HPDE6-E6E7 (cell line): ENCODE results near the gene KLHL26.

Experiments
- DNase-seq: peaks from one replicate; pipeline ENCODE4 v3.0.0; 2011; ENCODE audit warnings: missing footprints; ENCODE audit errors: extremely low spot score

The KLHL26 gene

GRCh38 chr19:18612772-18613588 lies 23.8 kb upstream of the KLHL26 start, which contains the start of gene TMEM59L:
Gene TMEM59L, plus strand, starts transcription at chr19:18612870. Its CDS starts 89 bp downstream, at chr19:18612959.
- DNase-seq: no peak

GRCh38 chr19:18613589-18614234 lies 23.1 kb upstream of the KLHL26 start:
- DNase-seq: no peak

GRCh38 chr19:18616023-18616422 lies 20.8 kb upstream of the KLHL26 start:
- DNase-seq: no peak

GRCh38 chr19:18617562-18617961 lies 19.3 kb upstream of the KLHL26 start:
- no peak for DNase-seq

- DNase-seq: no peak
Observed at GRCh38 chr19:18618236-18618635, 18.6 kb upstream of the KLHL26 start.

- DNase-seq: no peak
Observed at GRCh38 chr19:18620311-18620710, 16.5 kb upstream of the KLHL26 start.

GRCh38 chr19:18620902-18621301 lies 15.9 kb upstream of the KLHL26 start:
- no peak for DNase-seq

- no peak for DNase-seq
Observed at GRCh38 chr19:18626906-18627305, 9.9 kb upstream of the KLHL26 start.

- DNase-seq: no peak
Observed at GRCh38 chr19:18629166-18630088, 7.4 kb upstream of the KLHL26 start.

- DNase-seq: no peak
Observed at GRCh38 chr19:18633321-18633720, 3.5 kb upstream of the KLHL26 start.

GRCh38 chr19:18634612-18635297 lies 2.1 kb upstream of the KLHL26 start:
- no peak for DNase-seq

- DNase-seq: no peak
Observed at GRCh38 chr19:18635831-18636182, 1.0 kb upstream of the KLHL26 start.

- DNase-seq: peak; percentile 95
Observed at GRCh38 chr19:18636183-18636968, 452 bp upstream of the KLHL26 start.

- DNase-seq: peak; percentile 60
Observed at GRCh38 chr19:18637673-18638630, 1.1 kb downstream of the KLHL26 start.

- no peak for DNase-seq
Observed at GRCh38 chr19:18639706-18640243, 2.9 kb downstream of the KLHL26 start.

GRCh38 chr19:18644196-18645034 lies 7.6 kb downstream of the KLHL26 start:
- no peak for DNase-seq

- no peak for DNase-seq
Observed at GRCh38 chr19:18645035-18645511, 8.2 kb downstream of the KLHL26 start.
